IPS-11a (cell line): ENCODE measurements around the gene MINK1.
"Not testable (repeated sequence)": the region's sequence is repeated elsewhere in the genome, so short reads cannot be mapped to it uniquely, and the experiment has no call there.

ENCODE experiments used
- H3K4me3 ChIP-seq: one replicate; pipeline ENCODE4 v1.5.1; 2013; ENCODE audit warnings: low read depth, low read length, control low read depth

Gene MINK1

DNA sequence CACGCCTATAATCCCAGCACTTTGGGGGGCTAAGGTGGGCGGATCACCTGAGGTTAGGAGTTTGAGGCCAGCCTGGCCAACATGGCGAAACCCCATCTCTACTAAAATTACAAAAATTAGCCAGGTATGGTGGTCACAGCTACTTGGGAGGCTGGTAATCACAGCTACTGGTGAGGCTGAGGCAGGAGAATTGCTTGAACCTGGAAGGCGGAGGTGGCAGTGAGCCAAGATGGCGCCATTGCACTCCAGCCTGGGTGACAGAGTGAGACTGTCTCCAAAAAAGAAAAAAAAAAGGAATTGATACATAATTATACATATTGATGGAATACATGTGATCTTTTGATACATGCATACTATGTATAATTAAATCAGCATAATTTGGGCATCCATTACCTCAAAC is 34.4 kb downstream of the MINK1 start:
- H3K4me3 ChIP-seq: not testable (repeated sequence)

- H3K4me3 ChIP-seq: not testable (repeated sequence)
Measured at GRCh38 chr17:4869058-4869998, 36.2 kb downstream of the MINK1 start.

- no peak overlapping the region for H3K4me3 ChIP-seq
Measured at GRCh38 chr17:4870855-4871254, 37.7 kb downstream of the MINK1 start.

GRCh38 chr17:4872786-4873185 is 39.6 kb downstream of the MINK1 start:
- no peak overlapping the region for H3K4me3 ChIP-seq

DNA sequence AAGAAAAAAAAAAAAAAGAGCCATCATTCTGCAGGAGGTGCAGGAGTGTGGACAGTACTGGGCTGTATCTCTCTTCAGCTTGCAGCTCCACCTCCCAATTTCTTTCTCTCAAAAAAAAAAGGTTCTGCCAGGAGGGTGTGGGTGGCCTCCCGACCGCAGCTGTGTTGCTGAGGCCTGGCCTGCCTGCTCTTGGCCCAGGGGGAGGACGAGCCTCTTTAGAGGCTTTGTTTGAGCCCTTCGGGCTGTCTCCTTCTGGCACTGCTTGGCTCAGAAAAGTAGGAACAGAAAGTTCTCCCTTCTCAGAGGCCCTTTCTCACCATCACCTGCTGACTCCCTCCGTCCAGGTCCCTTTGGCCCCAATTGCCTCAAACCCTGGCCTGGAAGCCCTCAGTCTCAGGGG is 43.9 kb downstream of the MINK1 start:
- H3K4me3 ChIP-seq: no peak overlapping the region

DNA sequence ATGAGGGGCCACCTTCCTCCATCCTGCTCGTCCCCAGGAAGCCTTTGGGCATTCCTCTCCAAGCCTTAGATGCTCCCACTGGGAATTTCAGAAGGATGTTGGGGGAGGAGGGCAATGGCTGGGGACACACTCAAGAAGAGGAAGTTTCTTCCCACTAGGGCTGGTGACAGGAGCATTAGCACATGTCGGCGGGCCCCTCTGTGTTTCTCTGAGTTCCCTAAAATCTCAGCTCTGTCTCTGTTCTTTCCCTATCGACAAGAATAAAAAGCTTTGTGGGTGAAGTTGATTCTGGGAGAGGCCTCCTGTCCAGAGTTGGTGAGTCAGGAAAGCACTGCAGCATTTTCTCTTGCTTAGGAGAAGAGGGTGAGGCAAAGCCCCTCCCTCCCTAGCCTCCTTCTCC is 46.5 kb downstream of the MINK1 start:
- H3K4me3 ChIP-seq: no peak overlapping the region

DNA sequence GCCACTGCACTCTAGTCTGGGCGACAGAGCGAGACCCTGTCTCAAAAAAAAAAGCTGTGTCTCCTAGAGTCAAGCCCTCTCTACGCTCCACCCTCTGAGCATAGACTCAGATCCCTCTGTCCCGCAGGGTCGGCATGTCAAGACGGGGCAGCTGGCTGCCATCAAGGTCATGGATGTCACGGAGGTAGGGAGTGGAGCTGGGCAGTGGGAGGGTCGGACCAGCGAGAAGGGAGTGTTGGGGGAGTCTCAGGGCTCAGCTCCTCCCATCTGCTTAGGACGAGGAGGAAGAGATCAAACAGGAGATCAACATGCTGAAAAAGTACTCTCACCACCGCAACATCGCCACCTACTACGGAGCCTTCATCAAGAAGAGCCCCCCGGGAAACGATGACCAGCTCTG is 47.7 kb downstream of the MINK1 start:
- no peak overlapping the region for H3K4me3 ChIP-seq

- no peak overlapping the region for H3K4me3 ChIP-seq
Measured at GRCh38 chr17:4881761-4882555, 48.8 kb downstream of the MINK1 start.

DNA sequence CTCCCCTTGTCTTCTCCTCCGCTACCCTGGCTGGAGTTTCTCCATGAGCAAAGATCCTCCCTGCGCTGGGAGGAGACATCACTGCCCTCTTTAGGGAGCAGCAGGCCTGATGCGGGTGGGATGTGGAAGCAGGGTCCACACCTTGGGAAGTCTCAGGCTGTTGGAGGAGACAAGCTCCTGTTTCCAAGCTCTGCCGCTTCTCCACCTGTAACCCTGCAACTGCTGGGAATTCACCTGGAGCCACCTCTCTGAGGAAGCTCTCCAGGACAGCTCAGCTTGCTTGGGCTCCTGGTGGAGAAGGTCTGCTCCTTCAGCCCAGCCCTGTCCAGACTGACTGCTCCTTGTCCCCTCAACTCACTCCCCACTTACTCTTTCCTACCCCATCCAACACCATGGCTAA is 51.3 kb downstream of the MINK1 start:
- no peak overlapping the region for H3K4me3 ChIP-seq

GRCh38 chr17:4886830-4887229 is 53.7 kb downstream of the MINK1 start:
- no peak overlapping the region for H3K4me3 ChIP-seq

DNA sequence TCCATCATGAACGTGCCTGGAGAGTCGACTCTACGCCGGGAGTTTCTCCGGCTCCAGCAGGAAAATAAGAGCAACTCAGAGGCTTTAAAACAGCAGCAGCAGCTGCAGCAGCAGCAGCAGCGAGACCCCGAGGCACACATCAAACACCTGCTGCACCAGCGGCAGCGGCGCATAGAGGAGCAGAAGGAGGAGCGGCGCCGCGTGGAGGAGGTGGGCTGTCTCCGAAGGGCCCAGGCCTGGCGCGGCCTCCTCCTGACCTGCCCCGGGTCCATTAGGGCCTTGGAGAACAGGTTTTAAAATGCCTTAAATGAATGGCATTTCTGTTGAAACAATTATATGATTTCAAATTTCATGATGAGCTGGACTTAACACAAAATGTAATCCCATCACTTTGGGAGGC is 54.4 kb downstream of the MINK1 start:
- no peak overlapping the region for H3K4me3 ChIP-seq

DNA sequence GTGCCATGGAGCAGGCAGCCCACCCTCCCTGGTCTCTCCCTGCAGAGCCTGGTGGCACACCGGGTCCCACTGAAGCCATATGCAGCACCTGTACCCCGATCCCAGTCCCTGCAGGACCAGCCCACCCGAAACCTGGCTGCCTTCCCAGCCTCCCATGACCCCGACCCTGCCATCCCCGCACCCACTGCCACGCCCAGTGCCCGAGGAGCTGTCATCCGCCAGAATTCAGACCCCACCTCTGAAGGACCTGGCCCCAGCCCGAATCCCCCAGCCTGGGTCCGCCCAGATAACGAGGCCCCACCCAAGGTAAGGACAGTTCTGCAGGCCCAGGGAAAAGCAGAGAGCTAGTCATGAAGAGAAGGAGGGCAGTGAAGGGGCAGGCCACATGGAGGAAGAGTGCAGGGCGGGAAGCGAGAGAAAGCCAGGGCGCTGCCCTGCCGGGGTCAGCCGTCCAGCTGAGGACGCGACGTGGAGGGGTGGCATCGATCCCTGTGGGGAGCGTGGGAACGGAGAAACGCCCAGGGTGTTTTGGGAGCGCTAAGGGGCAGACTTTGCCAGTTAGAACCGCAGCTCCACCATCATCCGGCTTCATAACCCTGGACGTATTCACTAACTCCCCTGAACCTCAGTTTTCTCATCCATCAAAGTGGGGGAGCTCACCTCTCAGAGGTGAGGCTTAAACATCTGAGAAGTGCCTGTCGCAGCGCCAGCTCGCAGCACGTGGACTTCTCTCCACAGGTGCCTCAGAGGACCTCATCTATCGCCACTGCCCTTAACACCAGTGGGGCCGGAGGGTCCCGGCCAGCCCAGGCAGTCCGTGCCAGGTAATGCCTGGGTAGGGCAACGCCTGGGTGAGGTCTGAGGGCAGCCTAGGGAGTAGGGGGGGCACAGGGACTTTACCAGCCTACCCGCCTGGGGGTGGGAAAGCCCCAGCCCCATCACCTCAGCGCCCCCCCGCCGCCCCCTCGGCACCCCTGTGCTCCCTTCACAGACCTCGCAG is 58.6 kb downstream of the MINK1 start:
- H3K4me3 ChIP-seq: no peak overlapping the region

DNA sequence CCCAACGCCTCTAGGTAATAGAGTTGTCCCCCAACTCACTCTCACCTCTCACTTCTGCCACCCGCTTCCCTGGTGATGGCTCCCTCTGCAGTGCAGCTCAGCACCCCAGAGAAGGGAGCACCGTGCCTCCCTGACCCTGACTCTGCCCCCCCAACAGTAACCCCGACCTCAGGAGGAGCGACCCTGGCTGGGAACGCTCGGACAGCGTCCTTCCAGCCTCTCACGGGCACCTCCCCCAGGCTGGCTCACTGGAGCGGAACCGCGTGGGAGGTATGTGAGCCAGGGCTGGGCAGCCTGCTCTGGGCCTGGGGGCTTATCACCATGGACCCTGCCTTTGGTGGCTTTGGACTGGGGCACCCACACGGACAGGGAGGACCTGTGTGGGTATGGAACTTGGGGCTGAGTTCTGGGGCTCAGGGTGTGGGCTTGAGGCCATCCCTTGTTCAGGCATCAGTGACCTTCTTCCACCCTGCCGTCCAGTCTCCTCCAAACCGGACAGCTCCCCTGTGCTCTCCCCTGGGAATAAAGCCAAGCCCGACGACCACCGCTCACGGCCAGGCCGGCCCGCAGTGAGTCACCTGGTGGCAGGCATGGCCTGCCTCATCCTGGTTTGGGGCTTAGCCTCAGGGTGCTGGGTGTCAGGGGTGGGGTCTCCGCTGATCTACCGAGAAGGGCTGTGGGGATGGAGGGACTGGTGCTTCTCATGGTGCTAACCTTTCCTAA is 59.5 kb downstream of the MINK1 start:
- no peak overlapping the region for H3K4me3 ChIP-seq

DNA sequence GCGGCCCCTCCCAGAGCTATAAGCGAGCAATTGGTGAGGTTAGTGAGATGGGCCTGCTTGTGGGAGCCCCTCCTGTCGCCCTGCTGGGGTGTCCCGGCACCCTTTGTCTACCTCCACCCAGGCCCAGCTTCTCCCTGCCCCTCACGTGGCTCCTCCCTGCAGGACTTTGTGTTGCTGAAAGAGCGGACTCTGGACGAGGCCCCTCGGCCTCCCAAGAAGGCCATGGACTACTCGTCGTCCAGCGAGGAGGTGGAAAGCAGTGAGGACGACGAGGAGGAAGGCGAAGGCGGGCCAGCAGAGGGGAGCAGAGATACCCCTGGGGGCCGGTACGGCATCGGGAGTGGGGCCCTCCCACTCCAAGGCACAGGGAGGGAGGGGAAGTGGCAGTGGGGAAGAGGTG is 60.1 kb downstream of the MINK1 start:
- no peak overlapping the region for H3K4me3 ChIP-seq

GRCh38 chr17:4893721-4894560 is 60.8 kb downstream of the MINK1 start:
- H3K4me3 ChIP-seq: no peak overlapping the region

DNA sequence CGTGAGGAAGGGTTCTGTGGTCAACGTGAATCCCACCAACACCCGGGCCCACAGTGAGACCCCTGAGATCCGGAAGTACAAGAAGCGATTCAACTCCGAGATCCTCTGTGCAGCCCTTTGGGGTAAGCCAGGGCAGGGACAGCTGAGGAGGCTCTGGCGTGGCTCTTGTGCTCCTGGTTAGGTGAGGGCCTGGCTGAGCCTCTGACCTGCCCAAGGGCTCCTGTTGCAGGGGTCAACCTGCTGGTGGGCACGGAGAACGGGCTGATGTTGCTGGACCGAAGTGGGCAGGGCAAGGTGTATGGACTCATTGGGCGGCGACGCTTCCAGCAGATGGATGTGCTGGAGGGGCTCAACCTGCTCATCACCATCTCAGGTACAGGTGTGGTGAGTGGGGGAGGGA is 62.0 kb downstream of the MINK1 start:
- H3K4me3 ChIP-seq: no peak overlapping the region

GRCh38 chr17:4895657-4896331 is 62.7 kb downstream of the MINK1 start:
- no peak overlapping the region for H3K4me3 ChIP-seq

DNA sequence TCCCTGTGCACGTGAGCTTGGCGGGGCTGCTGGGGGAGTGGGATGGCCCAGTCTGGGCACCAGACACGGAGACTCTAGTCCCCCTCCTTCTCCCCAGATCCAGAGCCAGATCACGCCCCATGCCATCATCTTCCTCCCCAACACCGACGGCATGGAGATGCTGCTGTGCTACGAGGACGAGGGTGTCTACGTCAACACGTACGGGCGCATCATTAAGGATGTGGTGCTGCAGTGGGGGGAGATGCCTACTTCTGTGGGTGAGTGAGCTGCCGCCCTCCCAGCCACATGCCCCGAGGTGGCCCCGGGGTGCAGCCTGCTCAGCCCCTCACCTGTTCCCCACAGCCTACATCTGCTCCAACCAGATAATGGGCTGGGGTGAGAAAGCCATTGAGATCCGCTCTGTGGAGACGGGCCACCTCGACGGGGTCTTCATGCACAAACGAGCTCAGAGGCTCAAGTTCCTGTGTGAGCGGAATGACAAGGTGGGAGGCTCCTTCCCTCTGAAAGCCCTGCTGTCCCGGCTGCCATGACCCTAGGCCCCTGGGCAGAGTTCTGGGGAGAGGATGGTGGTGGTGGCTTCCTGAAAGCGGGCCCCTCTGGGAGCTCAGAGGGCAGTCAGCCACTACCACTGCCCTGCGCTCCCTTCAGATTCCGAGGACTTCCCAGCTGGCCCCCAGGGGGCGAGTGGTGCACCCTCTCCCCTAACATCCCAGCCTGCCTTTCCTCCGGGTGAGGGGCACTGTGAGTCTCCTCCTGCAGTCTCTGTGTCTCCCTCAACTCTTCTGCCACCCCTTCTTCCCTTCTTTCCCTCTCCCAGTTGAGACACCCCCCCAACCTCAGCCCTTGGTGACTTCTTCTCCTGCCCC is 63.4 kb downstream of the MINK1 start:
- H3K4me3 ChIP-seq: no peak overlapping the region
